DOHH2 (cell line): ENCODE data around the gene MBD3.

Experiments used
- CTCF ChIP-seq: fragments of 200-600 bp; sonication (generic); IDR thresholded peaks from one replicate; pipeline ENCODE4 v1.5.1; 2014; ENCODE audit warnings: antibody characterized with exemption, mild to moderate bottlenecking, low read depth, low read length; ENCODE audit not compliant: poor library complexity, severe bottlenecking
- EZH2phosphoT487 ChIP-seq: fragments of 200-600 bp; sonication (generic); IDR thresholded peaks from 2 replicates; pipeline ENCODE4 v1.6.1; 2017; ENCODE audit warnings: borderline replicate concordance, mild to moderate bottlenecking, antibody characterized with exemption, low read length, moderate library complexity, mixed read lengths

- no peak for TF ChIP-seq CTCF
- no peak for TF ChIP-seq EZH2phosphoT487
Observed at GRCh38 chr19:1574354-1575136, 18.1 kb downstream of the MBD3 start.
